Stimulated activated CD8-positive, alpha-beta memory T cell treated with anti-CD3 and anti-CD28 coated beads, Interleukin-15, amount 100 ng/mL, for 1 hour (primary cell): ENCODE results near the gene CNOT3.
A peak's percentile ranks its signal among the peaks of the same experiment; 100 is the strongest.
"Not testable (repeated sequence)": the region's sequence is repeated elsewhere in the genome, so short reads cannot be mapped to it uniquely, and the experiment has no call there.

ENCODE experiments used
- DNase-seq: peaks from one replicate; pipeline ENCODE4 v3.0.0-alpha.2; 2020; ENCODE audit warnings: low read depth

CNOT3 gene

GRCh38 chr19:54137699-54138488, at the start of gene CNOT3:
Gene CNOT3, plus strand, starts transcription at chr19:54137762. Its CDS starts 5,217 bp downstream, at chr19:54142979.
- DNase-seq: no peak

- DNase-seq: no peak
These were observed 43.0 kb upstream of the CNOT3 start for GRCh38 chr19:54094426-54095000.

- DNase-seq: no peak
These were observed 42.3 kb upstream of the CNOT3 start for GRCh38 chr19:54095136-54095858.

DNA sequence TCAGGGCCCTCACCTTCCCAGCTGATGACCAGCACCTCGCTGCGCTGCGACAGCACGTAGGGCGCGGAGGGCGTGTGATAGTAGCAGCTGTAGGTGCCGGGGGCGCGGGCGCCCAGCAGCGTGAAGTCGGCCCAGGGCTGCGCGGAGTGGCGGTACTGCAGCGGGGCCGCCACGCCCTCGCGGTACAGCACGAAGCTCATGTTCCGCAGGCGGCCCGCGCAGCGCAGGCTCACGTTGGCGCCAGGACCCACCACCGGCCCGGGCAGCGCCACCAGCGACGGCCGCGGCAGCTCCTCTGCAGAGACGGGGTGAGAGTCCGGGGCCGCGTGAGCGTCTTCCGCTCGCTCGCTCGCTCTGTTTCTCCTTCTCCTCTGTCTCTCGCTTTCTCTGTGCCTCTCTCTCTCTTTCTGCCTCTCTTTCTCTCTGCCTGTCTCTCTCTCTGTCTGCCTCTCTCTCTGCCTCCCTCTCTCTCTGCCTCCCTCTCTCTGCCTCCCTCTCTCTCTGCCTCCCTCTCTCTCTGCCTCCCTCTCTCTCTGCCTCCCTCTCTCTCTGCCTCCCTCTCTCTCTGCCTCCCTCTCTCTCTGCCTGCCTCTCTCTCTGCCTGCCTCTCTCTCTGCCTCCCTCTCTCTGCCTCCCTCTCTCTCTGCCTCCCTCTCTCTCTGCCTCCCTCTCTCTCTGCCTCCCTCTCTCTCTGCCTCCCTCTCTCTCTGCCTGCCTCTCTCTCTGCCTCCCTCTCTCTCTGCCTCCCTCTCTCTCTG, 41.5 kb upstream of the CNOT3 start:
- DNase-seq: not testable (repeated sequence)

GRCh38 chr19:54096617-54097106, 40.9 kb upstream of the CNOT3 start:
- DNase-seq: no peak

GRCh38 chr19:54099190-54099902, 38.2 kb upstream of the CNOT3 start:
- no peak for DNase-seq

DNA sequence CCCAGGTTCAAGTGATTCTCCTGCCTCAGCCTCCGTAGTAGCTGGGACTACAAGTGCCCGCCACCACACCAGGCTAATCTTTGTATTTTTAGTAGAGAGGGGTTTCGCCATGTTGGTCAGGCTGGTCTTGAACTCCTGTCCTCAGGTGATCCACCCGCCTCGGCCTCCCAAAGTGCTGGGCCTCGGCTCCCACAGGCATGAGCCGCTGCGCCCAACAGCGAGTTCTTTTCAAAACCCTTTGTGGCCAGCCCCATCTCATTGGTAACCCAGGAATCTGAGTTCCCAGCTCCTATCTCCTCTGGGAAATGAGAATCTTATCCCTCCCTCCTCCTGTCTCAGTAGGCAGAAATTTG, 37.7 kb upstream of the CNOT3 start:
- not testable (repeated sequence) for DNase-seq

DNA sequence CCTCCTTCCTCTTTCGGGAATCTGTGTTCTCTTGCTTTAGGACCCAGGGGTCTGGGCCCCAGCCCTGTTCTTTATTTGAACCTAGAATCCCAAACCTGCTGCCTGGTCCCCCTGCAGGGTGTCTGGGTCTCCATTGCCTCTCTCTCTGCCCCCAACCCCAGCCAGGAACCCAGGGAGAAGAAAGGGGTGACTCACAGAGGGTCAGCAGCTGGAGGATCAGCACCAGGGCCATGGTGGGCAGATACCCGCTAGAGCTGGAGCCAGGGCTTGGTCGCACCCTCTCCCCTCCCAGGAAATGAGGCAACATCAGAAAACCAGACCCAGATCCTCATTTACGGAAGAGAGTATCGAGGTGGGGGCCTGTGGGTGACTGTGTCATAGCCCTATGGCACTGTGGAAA, 37.0 kb upstream of the CNOT3 start, which contains the start of gene OSCAR:
Gene OSCAR, minus strand, starts transcription at position 243 of the 400 bp plus-strand sequence. Its CDS starts 11 bp downstream, at position 232.
- DNase-seq: no peak

DNA sequence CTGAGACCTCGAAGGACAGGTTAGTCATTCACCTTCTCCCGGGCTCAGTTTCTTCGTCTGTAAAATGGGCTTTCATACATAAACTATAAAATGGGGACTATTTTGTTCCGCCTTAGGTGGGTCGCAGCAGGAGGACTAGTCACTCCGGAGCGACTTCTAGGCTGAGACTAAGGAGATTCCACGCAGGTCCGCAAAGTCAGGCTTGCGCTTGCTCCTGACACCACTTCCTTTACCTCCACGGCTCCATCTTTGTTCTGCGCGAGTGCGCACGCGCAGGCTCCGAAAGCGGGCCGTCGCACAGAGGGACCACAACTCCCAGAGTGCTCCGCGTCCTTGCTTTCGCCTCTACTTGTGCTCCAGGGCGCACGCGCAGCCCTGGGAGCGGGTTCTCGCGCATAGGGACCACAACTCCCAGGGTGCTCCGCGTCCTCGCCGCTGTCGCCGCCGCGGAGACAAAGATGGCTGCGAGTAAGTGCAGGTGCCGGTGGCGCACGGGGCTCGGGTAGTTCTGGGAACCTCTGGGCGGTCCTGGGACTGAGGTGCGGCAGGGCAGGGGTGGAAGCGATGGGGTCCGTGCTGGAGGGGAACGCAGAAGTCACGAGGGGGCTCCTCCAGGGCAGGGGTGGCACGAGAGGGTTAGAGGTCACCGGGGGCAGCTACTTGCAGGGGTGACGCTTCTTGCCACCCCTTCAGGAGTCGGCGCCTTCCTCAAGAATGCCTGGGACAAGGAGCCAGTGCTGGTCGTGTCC, 35.0 kb upstream of the CNOT3 start, which contains the start of gene NDUFA3:
Gene NDUFA3, plus strand, starts transcription at position 435 of the 749 bp plus-strand sequence. Its CDS starts 24 bp downstream, at position 459.
- DNase-seq: peak; percentile 90

DNA sequence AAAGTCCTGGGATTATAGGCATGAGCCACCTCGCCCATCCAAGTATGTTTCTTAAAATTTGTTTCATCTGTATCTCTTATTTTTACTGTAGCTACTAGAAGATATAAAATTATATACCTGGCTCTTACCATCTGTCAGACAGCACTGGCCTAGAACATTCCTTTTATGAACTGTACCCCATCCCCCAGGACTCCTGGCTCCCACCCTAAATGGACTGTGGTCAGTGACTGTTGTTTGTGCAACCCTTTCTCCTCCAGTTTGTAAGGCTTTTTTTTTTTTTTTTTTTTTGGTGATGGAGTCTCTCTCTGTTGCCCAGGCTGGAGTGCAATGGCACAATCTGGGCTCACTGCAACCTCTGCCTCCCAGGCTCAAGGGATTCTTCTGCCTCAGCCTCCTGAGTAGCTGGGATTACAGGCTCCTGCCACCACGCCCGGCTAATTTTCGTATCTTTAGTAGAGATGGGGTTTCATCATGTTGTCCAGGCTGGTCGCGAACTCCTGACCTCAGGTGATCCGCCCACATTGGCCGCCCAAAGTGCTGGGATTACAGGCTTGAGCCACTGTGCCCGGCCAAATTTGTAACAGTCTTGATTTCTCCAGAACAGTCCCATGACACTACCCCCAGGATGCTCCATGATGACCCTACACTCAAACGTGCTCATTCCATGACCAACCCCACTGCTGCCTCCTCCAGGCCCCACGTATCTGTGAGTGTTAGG, 32.4 kb upstream of the CNOT3 start:
- DNase-seq: no peak

DNA sequence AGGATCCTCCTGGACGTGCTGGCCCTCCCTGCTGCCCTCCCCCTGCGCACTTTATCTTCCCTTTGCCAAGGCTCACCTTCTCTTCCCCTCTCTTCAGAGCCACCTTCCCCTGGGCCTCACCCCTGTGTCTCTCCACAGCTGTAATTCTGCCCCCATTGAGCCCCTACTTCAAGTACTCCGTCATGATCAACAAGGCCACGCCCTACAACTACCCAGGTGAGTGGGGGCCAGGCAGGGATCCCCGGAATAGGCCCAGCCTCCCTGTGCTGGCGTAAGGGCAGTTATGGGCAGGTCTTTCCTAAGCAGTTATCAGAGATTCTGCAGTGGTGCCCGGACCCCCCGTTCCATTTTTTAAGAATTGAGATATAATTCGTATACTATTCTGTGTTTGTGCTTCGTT, 31.8 kb upstream of the CNOT3 start:
- DNase-seq: no peak

- no peak for DNase-seq
These were observed 30.8 kb upstream of the CNOT3 start for GRCh38 chr19:54106716-54107115.

DNA sequence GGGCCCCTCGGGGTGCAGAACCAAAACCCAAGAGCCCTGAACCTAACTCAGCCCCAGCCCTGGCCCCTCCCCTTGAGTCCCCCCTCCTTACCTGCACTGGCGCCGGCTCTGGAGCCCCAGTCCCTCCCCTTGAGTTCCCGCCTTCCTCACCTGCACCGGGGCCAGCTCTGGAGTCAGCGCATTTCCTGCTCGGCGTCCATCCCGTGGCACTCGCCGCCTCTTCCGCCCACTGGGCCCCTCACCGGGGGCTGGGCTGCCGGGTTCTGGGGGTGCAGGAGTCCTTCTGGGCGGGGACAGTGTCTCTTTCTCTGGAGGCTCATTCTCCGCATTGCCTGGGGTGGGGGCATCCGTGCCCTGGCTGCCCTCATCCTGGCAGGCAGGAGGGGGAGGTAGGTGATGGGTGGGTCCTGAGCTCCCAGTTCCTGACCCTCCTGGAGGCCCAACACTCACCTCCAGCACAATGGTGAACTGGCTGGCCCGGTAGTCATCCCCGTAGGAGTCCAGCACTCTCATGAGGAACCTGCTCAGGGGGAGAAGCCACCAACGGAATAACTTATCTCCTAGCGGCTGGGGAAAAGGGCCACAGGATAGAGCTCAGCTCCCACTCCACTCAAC, 29.6 kb upstream of the CNOT3 start:
- DNase-seq: no peak

- DNase-seq: no peak
These were observed 29.1 kb upstream of the CNOT3 start for GRCh38 chr19:54108496-54108895.

DNA sequence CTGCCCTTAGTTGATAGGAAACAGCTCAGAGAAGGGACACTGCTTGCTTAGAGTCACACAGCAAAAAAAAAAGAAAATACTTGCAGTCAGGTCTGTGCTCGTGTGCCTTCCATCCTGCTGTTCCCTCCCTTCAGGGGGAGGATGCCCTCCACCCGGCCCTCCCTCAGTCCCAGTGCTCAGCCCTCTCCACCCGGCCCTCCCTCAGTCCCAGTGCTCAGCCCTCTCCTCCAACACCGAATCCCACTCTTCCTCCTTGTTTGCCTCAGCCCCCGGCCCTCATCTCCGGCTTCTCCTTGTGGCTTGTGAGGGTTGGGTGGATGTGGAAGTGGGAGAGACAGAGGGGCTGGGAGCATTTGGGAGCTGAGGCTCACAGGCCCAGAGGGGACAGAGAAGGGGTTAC, 27.9 kb upstream of the CNOT3 start:
- DNase-seq: no peak

DNA sequence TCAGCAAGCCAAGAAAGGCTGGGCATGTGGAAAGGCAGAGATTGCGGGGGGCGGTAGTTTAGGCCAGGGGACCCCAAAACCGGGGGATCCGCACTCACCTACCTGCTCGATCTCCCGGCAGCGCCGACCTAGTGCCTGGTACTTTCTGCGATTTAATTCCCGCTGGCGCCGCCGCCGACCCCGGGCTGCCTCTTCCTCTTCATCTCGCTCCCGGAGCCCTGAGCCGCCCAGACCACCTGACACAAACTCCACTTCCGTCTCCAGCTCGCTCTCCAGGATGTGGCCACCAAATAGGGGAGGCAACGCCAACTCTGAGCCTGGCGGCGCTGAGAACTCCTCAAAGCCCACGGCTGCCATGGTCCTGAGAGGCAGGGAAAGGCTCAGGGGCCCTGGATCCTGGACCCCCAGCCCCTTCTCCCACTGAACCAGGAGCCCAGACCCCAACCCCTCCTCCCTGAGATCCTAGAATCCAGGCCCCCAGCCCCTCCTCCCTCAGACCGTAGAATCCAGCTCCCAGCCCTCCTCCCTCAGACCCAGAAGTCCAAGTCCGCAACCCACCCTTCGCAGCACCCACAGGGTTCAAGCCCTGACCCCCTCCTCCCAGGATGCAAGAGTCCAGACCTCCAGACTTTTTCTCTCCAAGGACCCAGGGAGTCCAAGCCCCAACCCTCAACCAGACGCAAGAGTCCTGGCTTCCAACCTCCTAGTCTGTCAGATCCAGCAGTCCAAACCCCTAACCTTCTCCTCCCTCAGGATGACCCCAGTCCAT, 23.0 kb upstream of the CNOT3 start:
- DNase-seq: no peak

DNA sequence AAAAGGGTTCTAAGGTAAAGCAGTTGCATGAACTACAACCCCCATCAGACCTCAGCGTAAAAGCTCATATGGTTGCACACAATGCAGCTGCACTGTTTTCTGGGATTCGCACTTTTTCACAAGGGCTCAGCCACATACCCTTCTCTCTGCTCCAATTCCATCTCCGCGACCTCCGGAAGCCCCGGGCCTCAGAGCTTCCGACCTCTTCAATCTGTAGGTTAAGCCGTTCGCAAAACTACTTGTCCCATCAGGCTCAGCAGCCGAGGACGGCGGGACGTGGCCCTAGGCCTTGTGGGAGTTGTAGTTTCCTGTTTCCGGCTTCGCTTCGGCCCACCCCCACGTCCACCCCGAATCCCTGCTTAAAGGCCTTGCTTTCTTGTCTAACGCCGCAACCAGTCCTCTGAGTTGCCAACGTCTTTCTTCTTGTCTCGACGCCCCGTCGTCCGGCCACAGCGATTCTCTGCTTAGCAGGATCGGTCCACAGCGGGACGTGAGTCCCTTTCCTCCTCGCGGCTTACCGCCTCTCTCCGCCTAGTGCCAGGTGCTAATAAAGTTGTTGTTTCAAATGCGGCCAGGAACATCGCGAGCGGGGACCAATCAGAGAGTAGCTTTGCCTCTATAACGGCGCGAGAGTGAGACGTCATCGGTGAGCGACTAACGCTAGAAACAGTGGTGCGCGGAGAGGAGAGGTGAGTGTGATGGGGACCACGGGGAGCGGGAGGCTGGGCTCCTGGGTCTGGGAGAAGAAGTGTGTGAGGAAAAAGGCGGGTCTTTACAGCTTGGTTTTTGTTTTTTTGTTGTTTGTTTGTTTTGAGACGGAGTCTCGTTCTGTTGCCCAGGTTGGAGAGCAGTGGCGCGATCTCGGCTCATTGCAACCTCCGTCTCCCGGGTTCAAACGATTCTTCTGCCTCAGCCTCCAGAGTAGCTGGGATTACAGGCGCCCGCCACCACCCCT, 22.2 kb upstream of the CNOT3 start, which contains the start of the genes PRPF31 and TFPT:
Gene PRPF31, plus strand, starts transcription at position 646 of the 955 bp plus-strand sequence. CDS start 2,525 bp downstream, outside the sequence.
Gene TFPT, minus strand, starts transcription at position 549 of the 955 bp plus-strand sequence. Its CDS starts 388 bp downstream, at position 161.
- peak; percentile 96 for DNase-seq
